ENCODE results near the gene AJM1.
"Not testable (repeated sequence)": the region's sequence is repeated elsewhere in the genome, so short reads cannot be mapped to it uniquely, and the experiment has no call there.

The AJM1 gene

GRCh38 chr9:136856541-136857141 is 14.4 kb downstream of the AJM1 start:
- DNase-seq, result no peak

- no peak for DNase-seq
Measured at GRCh38 chr9:136857166-136857565, 14.9 kb downstream of the AJM1 start.

- DNase-seq, result no peak
Measured at GRCh38 chr9:136857581-136858412, 15.5 kb downstream of the AJM1 start.

- no peak for DNase-seq
Measured at GRCh38 chr9:136858452-136858843, 16.2 kb downstream of the AJM1 start.

GRCh38 chr9:136858844-136859757 is 16.8 kb downstream of the AJM1 start:
- peak in 1 of 2 donors; percentile 42 for DNase-seq

- DNase-seq, result no peak
Measured at GRCh38 chr9:136860529-136860928, 18.3 kb downstream of the AJM1 start.

GRCh38 chr9:136860933-136861873 is 18.9 kb downstream of the AJM1 start:
- no peak for DNase-seq

- no peak for DNase-seq
Measured at GRCh38 chr9:136861874-136862457, 19.7 kb downstream of the AJM1 start.

GRCh38 chr9:136862849-136863622 is 20.8 kb downstream of the AJM1 start:
- no peak for DNase-seq

GRCh38 chr9:136863623-136864273 is 21.5 kb downstream of the AJM1 start:
- DNase-seq, result no peak

GRCh38 chr9:136865041-136865767 is 22.9 kb downstream of the AJM1 start:
- no peak for DNase-seq

GRCh38 chr9:136865768-136866103 is 23.5 kb downstream of the AJM1 start:
- DNase-seq, result no peak

- DNase-seq, result not testable (repeated sequence)
Measured at GRCh38 chr9:136866898-136867421, 24.7 kb downstream of the AJM1 start.

- no peak for DNase-seq
Measured at GRCh38 chr9:136867480-136867879, 25.2 kb downstream of the AJM1 start.

- DNase-seq, result no peak
Measured at GRCh38 chr9:136867917-136868316, 25.6 kb downstream of the AJM1 start.

GRCh38 chr9:136868644-136869043 is 26.4 kb downstream of the AJM1 start:
- DNase-seq, result no peak

GRCh38 chr9:136869611-136870010 is 27.3 kb downstream of the AJM1 start:
- DNase-seq, result not testable (repeated sequence)

- DNase-seq, result no peak
Measured at GRCh38 chr9:136875155-136875554, 32.9 kb downstream of the AJM1 start.

GRCh38 chr9:136876476-136876875 is 34.2 kb downstream of the AJM1 start:
- DNase-seq, result no peak

- DNase-seq, result no peak
Measured at GRCh38 chr9:136880651-136881050, 38.4 kb downstream of the AJM1 start.

All from hippocampal formation (tissue), 2 donors.